GM18519 (cell line): Measurements from ENCODE around the gene EIF4G3.
"Not testable (repeated sequence)": the region's sequence is repeated elsewhere in the genome, so short reads cannot be mapped to it uniquely, and the experiment has no call there.

Source experiments
- ATAC-seq: cut with Tn5 transposase; IDR thresholded peaks from one replicate; pipeline ENCODE4 v1.9.1; 2021; ENCODE audit warnings: mild to moderate bottlenecking, moderate library complexity; ENCODE audit not compliant: unreplicated experiment, low FRiP score

Gene EIF4G3

GRCh38 chr1:20848162-20848561, 328.5 kb downstream of the EIF4G3 start:
- no peak for ATAC-seq

GRCh38 chr1:20847611-20848080, 329.1 kb downstream of the EIF4G3 start:
- no peak for ATAC-seq

- no peak for ATAC-seq
Observed at GRCh38 chr1:20846461-20847374, 330.0 kb downstream of the EIF4G3 start.

- ATAC-seq: no peak
Observed at GRCh38 chr1:20840731-20841130, 336.0 kb downstream of the EIF4G3 start.

GRCh38 chr1:20837554-20838192, 339.0 kb downstream of the EIF4G3 start:
- ATAC-seq: no peak

GRCh38 chr1:20836230-20836629, 340.5 kb downstream of the EIF4G3 start:
- no peak for ATAC-seq

- no peak for ATAC-seq
Observed at GRCh38 chr1:20834780-20835179, 341.9 kb downstream of the EIF4G3 start.

- no peak for ATAC-seq
Observed at GRCh38 chr1:20834192-20834591, 342.5 kb downstream of the EIF4G3 start.

GRCh38 chr1:20830378-20830777, 346.3 kb downstream of the EIF4G3 start:
- ATAC-seq: no peak

- ATAC-seq: no peak
Observed at GRCh38 chr1:20829946-20830345, 346.8 kb downstream of the EIF4G3 start.

- no peak for ATAC-seq
Observed at GRCh38 chr1:20829531-20829930, 347.2 kb downstream of the EIF4G3 start.

- no peak for ATAC-seq
Observed at GRCh38 chr1:20823845-20824244, 352.9 kb downstream of the EIF4G3 start.

- ATAC-seq: no peak
Observed at GRCh38 chr1:20821466-20821865, 355.2 kb downstream of the EIF4G3 start.

- no peak for ATAC-seq
Observed at GRCh38 chr1:20819818-20820217, 356.9 kb downstream of the EIF4G3 start.

- no peak for ATAC-seq
Observed at GRCh38 chr1:20814534-20814871, 362.2 kb downstream of the EIF4G3 start.

GRCh38 chr1:20811916-20812315, 364.8 kb downstream of the EIF4G3 start:
- no peak for ATAC-seq

GRCh38 chr1:20793236-20793635, 383.5 kb downstream of the EIF4G3 start:
- ATAC-seq: no peak

GRCh38 chr1:20792196-20792595, 384.5 kb downstream of the EIF4G3 start:
- no peak for ATAC-seq

- ATAC-seq: no peak
Observed at GRCh38 chr1:20790785-20791184, 385.9 kb downstream of the EIF4G3 start.

GRCh38 chr1:20789598-20789997, 387.1 kb downstream of the EIF4G3 start:
- ATAC-seq: not testable (repeated sequence)

GRCh38 chr1:20787840-20788795, 388.6 kb downstream of the EIF4G3 start:
- ATAC-seq: no peak
